MM.1S (cell line): ENCODE results near the gene BYSL.

ENCODE experiments used
- DNase-seq: peaks from one replicate; pipeline ENCODE4 v3.0.0-alpha.2; 2015
- H2AFZ ChIP-seq: fragments of 300-600 bp; sonication (generic); 2 replicates; pipeline ENCODE4 v1.6.0; 2016; ENCODE audit warnings: antibody characterized with exemption, low read length
- H3F3A ChIP-seq: fragments of 300-600 bp; sonication (generic); 2 replicates; pipeline ENCODE4 v1.6.1; 2016; ENCODE audit warnings: mild to moderate bottlenecking, antibody characterized with exemption, low read length, moderate library complexity, mixed read lengths; ENCODE audit not compliant: insufficient read depth
- H3K27ac ChIP-seq: fragments of 300-600 bp; sonication (generic); 2 replicates; pipeline ENCODE4 v1.5.1; 2016; ENCODE audit warnings: mild to moderate bottlenecking, low read length
- H3K27me3 ChIP-seq: fragments of 300-600 bp; sonication (generic); replicated peaks from 2 replicates; pipeline ENCODE4 v1.6.0; 2016; ENCODE audit warnings: low read length; ENCODE audit not compliant: insufficient read depth
- H3K36me3 ChIP-seq: fragments of 300-600 bp; sonication (generic); replicated peaks from 2 replicates; pipeline ENCODE4 v1.6.1; 2016; ENCODE audit warnings: mild to moderate bottlenecking, low read length, mixed read lengths; ENCODE audit not compliant: insufficient read depth
- H3K4me1 ChIP-seq: fragments of 300-600 bp; sonication (generic); 2 replicates; pipeline ENCODE4 v1.6.1; 2016; ENCODE audit warnings: low read length, mixed read lengths
- H3K4me2 ChIP-seq: fragments of 300-600 bp; sonication (generic); 2 replicates; pipeline ENCODE4 v1.6.0; 2016; ENCODE audit warnings: low read depth, low read length
- H3K4me3 ChIP-seq: fragments of 300-600 bp; sonication (generic); 2 replicates; pipeline ENCODE4 v1.5.1; 2016; ENCODE audit warnings: low read length, mixed read lengths
- H3K79me2 ChIP-seq: fragments of 300-600 bp; sonication (generic); 2 replicates; pipeline ENCODE4 v1.6.1; 2016; ENCODE audit warnings: mixed run types, low read length, mixed read lengths
- H3K9ac ChIP-seq: fragments of 300-600 bp; sonication (generic); 2 replicates; pipeline ENCODE4 v1.6.1; 2016; ENCODE audit warnings: low read length, mixed read lengths
- H3K9me2 ChIP-seq: fragments of 300-600 bp; sonication (generic); replicated peaks from 2 replicates; pipeline ENCODE4 v1.6.1; 2016; ENCODE audit warnings: mild to moderate bottlenecking, low read length, mixed read lengths; ENCODE audit not compliant: insufficient read depth
- H3K9me3 ChIP-seq: fragments of 300-600 bp; sonication (generic); replicated peaks from 2 replicates; pipeline ENCODE4 v1.6.1; 2016; ENCODE audit warnings: mild to moderate bottlenecking, low read length, mixed read lengths; ENCODE audit not compliant: insufficient read depth
- H4K20me1 ChIP-seq: fragments of 300-600 bp; sonication (generic); 2 replicates; pipeline ENCODE4 v1.6.1; 2016; ENCODE audit warnings: mild to moderate bottlenecking, low read length, moderate library complexity, mixed read lengths; ENCODE audit not compliant: insufficient read depth
- CTCF ChIP-seq: fragments of 300-600 bp; sonication (generic); IDR thresholded peaks from 2 replicates; pipeline ENCODE4 v1.5.1; 2016; ENCODE audit warnings: antibody characterized with exemption, low read length, mixed read lengths
- EZH2 ChIP-seq: fragments of 300-600 bp; sonication (generic); optimal IDR thresholded peaks from 2 replicates; pipeline ENCODE3; 2017; ENCODE audit warnings: low read depth, mild to moderate bottlenecking, antibody characterized with exemption, low read length, mixed read lengths
- EZH2phosphoT487 ChIP-seq: fragments of 300-600 bp; sonication (generic); IDR thresholded peaks from 2 replicates; pipeline ENCODE4 v1.6.1; 2018; ENCODE audit warnings: antibody characterized with exemption, low read length

The BYSL gene

GRCh38 chr6:41900861-41901260, 20.4 kb upstream of the BYSL start:
- H3K79me2 ChIP-seq = no peaks in the 10 kb centered on the region
- H4K20me1 ChIP-seq = no peaks in the 10 kb centered on the region
- H3K27me3 ChIP-seq = no peaks in the 10 kb centered on the region
- no peaks in the 10 kb centered on the region for H3K36me3 ChIP-seq
- no peak overlapping the region for H3K27ac ChIP-seq
- H3F3A ChIP-seq = peaks cover 12% of the 10 kb centered on the region
- no peaks in the 10 kb centered on the region for H3K9me2 ChIP-seq
- no peak overlapping the region for H3K4me2 ChIP-seq
- no peak overlapping the region for H3K9ac ChIP-seq
- no peaks in the 10 kb centered on the region for H3K9me3 ChIP-seq
- no peak overlapping the region for H3K4me3 ChIP-seq
- H3K4me1 ChIP-seq = peaks cover 18% of the 10 kb centered on the region
- no peak overlapping the region for H2AFZ ChIP-seq
- no peak for TF ChIP-seq EZH2phosphoT487
- TF ChIP-seq CTCF = no peak
- TF ChIP-seq EZH2 = no peak
- DNase-seq = no peak

GRCh38 chr6:41901882-41902519, 19.3 kb upstream of the BYSL start:
- no peaks in the 10 kb centered on the region for H3K79me2 ChIP-seq
- no peak overlapping the region for H3K4me3 ChIP-seq
- no peaks in the 10 kb centered on the region for H3K9me3 ChIP-seq
- TF ChIP-seq CTCF = peak; percentile 17
- TF ChIP-seq EZH2 = no peak
- H3F3A ChIP-seq = peaks cover 3% of the 10 kb centered on the region; the same call in 1 of the 2 replicates
- H3K27ac ChIP-seq = no peak overlapping the region
- H3K9me2 ChIP-seq = no peaks in the 10 kb centered on the region
- no peak overlapping the region for H2AFZ ChIP-seq
- H4K20me1 ChIP-seq = no peaks in the 10 kb centered on the region
- peaks cover 13% of the 10 kb centered on the region for H3K4me1 ChIP-seq
- H3K27me3 ChIP-seq = no peaks in the 10 kb centered on the region
- DNase-seq = no peak
- no peaks in the 10 kb centered on the region for H3K36me3 ChIP-seq
- no peak overlapping the region for H3K4me2 ChIP-seq
- no peak overlapping the region for H3K9ac ChIP-seq

GRCh38 chr6:41909727-41910126, 11.6 kb upstream of the BYSL start:
- peaks cover 16% of the 10 kb centered on the region for H3K79me2 ChIP-seq
- peaks cover 10% of the 10 kb centered on the region for H3K4me1 ChIP-seq
- no peaks in the 10 kb centered on the region for H3K36me3 ChIP-seq
- H2AFZ ChIP-seq = no peak overlapping the region
- no peaks in the 10 kb centered on the region for H3K27me3 ChIP-seq
- no peak overlapping the region for H3K4me2 ChIP-seq
- H3K27ac ChIP-seq = no peak overlapping the region
- H3K4me3 ChIP-seq = no peak overlapping the region
- DNase-seq = no peak
- no peak for TF ChIP-seq CTCF
- no peak for TF ChIP-seq EZH2
- no peak for TF ChIP-seq EZH2phosphoT487
- H3K9ac ChIP-seq = no peak overlapping the region
- no peaks in the 10 kb centered on the region for H4K20me1 ChIP-seq
- no peaks in the 10 kb centered on the region for H3K9me2 ChIP-seq
- no peaks in the 10 kb centered on the region for H3K9me3 ChIP-seq
- H3F3A ChIP-seq = peaks cover 3% of the 10 kb centered on the region; the same call in 1 of the 2 replicates
